Cardiac septum (tissue), 1 donor: ENCODE data around the gene CPO. TPM values are rescaled to one million over a fixed set of nuclear protein-coding genes. Genes with fewer than 3 reads are reported as not detected.

Experiments used
- DNase-seq: peaks from one replicate; pipeline ENCODE4 v3.0.0-alpha.2; 2020; ENCODE audit warnings: low spot score
- intact Hi-C: fragments of 100-400 bp; cut with DNase I; formaldehyde crosslinking; loops from one replicate; pipeline ENCODE4 v1.14.0; 2022
- total RNA-seq: library from RNA; stranded (reverse); fragmentation: NEBNext Ultra II Directional; extraction: Animal tissue kit (Norgen Biotek cat#: 25700); gene quantifications from one replicate; pipeline ENCODE4 v1.2.1, GENCODE V29; 2021
- donor health status: DM: no; HTN: no; CAD: no.

CPO gene
- total RNA-seq, 1 donor from 2014 or later = not detected

GRCh38 chr2:206993964-206994363 lies 54.6 kb downstream of the CPO start:
- intact Hi-C loops = no loop called here
- no peak for DNase-seq

DNA sequence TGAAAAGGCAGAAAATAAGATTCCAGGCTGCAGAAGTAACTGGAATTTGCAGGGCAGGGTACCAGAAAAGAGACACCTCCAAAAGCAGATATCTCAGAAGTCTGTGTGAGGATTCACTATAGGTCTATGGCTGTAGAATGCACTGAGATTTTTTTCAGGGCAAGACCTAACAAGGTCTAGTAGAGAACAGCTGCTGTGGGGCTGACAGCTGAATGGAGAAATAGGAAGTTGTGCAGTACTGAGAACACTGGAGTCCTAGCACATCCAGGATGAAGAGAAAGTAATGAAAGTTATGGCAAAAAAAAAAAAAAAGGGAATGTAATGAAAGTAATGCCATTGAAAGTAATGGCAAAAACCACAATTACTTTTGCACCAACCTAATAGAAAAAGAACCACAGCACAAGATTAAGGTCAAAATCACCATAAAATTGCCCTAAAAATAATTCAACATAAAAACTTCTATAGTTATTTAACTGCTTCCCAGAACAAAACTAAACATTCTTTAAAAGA lies 57.3 kb downstream of the CPO start:
- DNase-seq = no peak
- intact Hi-C loops = no loop called here

GRCh38 chr2:207008105-207008990 lies 69.0 kb downstream of the CPO start:
- no peak for DNase-seq
- intact Hi-C loops = no loop called here

- no peak for DNase-seq
- intact Hi-C loops = no loop called here
Observed at GRCh38 chr2:207012461-207012860, 73.1 kb downstream of the CPO start.

DNA sequence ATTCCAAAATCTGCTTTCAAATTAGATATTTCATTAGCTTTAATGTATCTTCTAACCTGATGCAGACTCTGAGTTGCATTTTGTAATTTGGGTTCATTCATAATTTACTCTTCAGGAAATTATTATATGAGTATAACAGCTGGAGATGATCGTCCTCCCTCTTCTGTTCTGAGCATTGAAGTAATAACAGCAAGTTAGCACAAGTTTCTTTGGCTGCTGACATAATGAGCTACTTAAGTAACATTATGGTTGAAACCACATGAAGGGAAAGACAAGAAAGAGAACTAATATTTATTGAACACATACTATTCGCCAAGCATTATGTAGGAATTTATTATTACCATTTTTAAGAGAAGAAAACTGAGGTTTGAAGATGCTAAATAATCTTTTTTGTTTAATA lies 75.1 kb downstream of the CPO start:
- no peak for DNase-seq
- intact Hi-C loops = no loop called here

- no peak for DNase-seq
- intact Hi-C loops = no loop called here
Observed at GRCh38 chr2:207015901-207016300, 76.6 kb downstream of the CPO start.

Other genes starting within 250 kb of the CPO start
- gene DYTN, start 221.1 kb upstream of the CPO start, total RNA-seq = not detected
- gene MDH1B, start 174.2 kb upstream of the CPO start, total RNA-seq = 1.3 TPM
- gene FASTKD2, start 173.9 kb upstream of the CPO start, total RNA-seq = 32.3 TPM
- gene KLF7, start 226.4 kb downstream of the CPO start, total RNA-seq = 34.4 TPM